ENCODE data around the gene EME2. TPM values are rescaled to one million over a fixed set of nuclear protein-coding genes. Genes with fewer than 3 reads are reported as not detected.
A peak's percentile ranks its signal among the peaks of the same experiment; 100 is the strongest.
"Not testable (repeated sequence)": the region's sequence is repeated elsewhere in the genome, so short reads cannot be mapped to it uniquely, and the experiment has no call there.

The EME2 gene
- total RNA-seq, 6 donors from 2014 or later, result 10.8 to 87.0 (median 21.5) TPM

GRCh38 chr16:1732071-1732470 lies 40.5 kb upstream of the EME2 start:
- H3K4me3 ChIP-seq, result no peak overlapping the region
- ATAC-seq (ENCODE audit: low FRiP score in 2 of 2), result no peak
- H3K4me1 ChIP-seq, result no peaks in the 10 kb centered on the region
- whole genome bisulfite sequencing, 2 donors, result 83 to 91% methylated on average over 4 to 14 of the region's 14 CpGs
- DNase-seq, result no peak
- H3K9me3 ChIP-seq, result no peaks in the 10 kb centered on the region
- no peak for TF ChIP-seq POLR2AphosphoS5 (IDR thresholded peaks at IDR 0.05)
- no peak for TF ChIP-seq CTCF (IDR thresholded peaks at IDR 0.05)
- TF ChIP-seq EP300 (IDR thresholded peaks at IDR 0.05), result no peak
- TF ChIP-seq POLR2A (IDR thresholded peaks at IDR 0.05), result no peak
- peaks cover 15 to 72% (median 55%) of the 10 kb centered on the region in 4 donors for H3K36me3 ChIP-seq
- no peak overlapping the region for H3K27ac ChIP-seq
- no peaks in the 10 kb centered on the region for H3K27me3 ChIP-seq

GRCh38 chr16:1732551-1732987 lies 40.0 kb upstream of the EME2 start:
- ATAC-seq (ENCODE audit: low FRiP score in 2 of 2); H3K4me1 ChIP-seq; H3K27ac ChIP-seq; H3K9me3 ChIP-seq; H3K27me3 ChIP-seq; H3K4me3 ChIP-seq: not testable (repeated sequence)
- WGBS, 2 donors, result 87 to 98% methylated on average over 10 to 21 of the region's 21 CpGs
- peaks cover 15 to 68% (median 52%) of the 10 kb centered on the region in 4 donors for H3K36me3 ChIP-seq
- DNase-seq, result peak in 1 of 2 donors; percentile 75

- no peak overlapping the region for H3K27ac ChIP-seq
- H3K27me3 ChIP-seq, result no peaks in the 10 kb centered on the region
- no peaks in the 10 kb centered on the region for H3K9me3 ChIP-seq
- H3K4me3 ChIP-seq, result no peak overlapping the region
- 95 to 96% methylated on average over 9 to 15 of the region's 22 CpGs for WGBS, 2 donors
- no peaks in the 10 kb centered on the region for H3K4me1 ChIP-seq
- H3K36me3 ChIP-seq, result peaks cover 12 to 53% (median 40%) of the 10 kb centered on the region in 4 donors
- ATAC-seq (ENCODE audit: low FRiP score in 2 of 2) (peak; percentile 16 to 54), DNase-seq (peak in 1 of 2 donors; percentile 75)
- TF ChIP-seq POLR2AphosphoS5 (IDR thresholded peaks at IDR 0.05), result no peak
- TF ChIP-seq POLR2A (IDR thresholded peaks at IDR 0.05), result no peak
- no peak for TF ChIP-seq EP300 (IDR thresholded peaks at IDR 0.05)
- no peak for TF ChIP-seq CTCF (IDR thresholded peaks at IDR 0.05)
Measured at GRCh38 chr16:1734123-1734522, 38.5 kb upstream of the EME2 start.

- DNase-seq (peak in 1 of 2 donors; percentile 55), ATAC-seq (ENCODE audit: low FRiP score in 2 of 2) (no peak)
- H3K36me3 ChIP-seq, result peaks cover 6 to 46% (median 34%) of the 10 kb centered on the region in 4 donors
- no peaks in the 10 kb centered on the region for H3K9me3 ChIP-seq
- WGBS, 2 donors, result 97 to 98% methylated on average over 20 to 22 of the region's 22 CpGs
- H3K27me3 ChIP-seq, result no peaks in the 10 kb centered on the region
- TF ChIP-seq EP300 (IDR thresholded peaks at IDR 0.05) (no peak), POLR2AphosphoS5 (IDR thresholded peaks at IDR 0.05) (no peak), CTCF (IDR thresholded peaks at IDR 0.05) (no peak), POLR2A (IDR thresholded peaks at IDR 0.05) (no peak)
- H3K4me1 ChIP-seq, result no peaks in the 10 kb centered on the region
- no peak overlapping the region for H3K4me3 ChIP-seq
- no peak overlapping the region for H3K27ac ChIP-seq
Measured at GRCh38 chr16:1734816-1735215, 37.8 kb upstream of the EME2 start.

GRCh38 chr16:1740234-1740633 lies 32.4 kb upstream of the EME2 start:
- no peak for TF ChIP-seq EP300 (IDR thresholded peaks at IDR 0.05)
- no peak for TF ChIP-seq POLR2A (IDR thresholded peaks at IDR 0.05)
- TF ChIP-seq CTCF (IDR thresholded peaks at IDR 0.05), result no peak
- TF ChIP-seq POLR2AphosphoS5 (IDR thresholded peaks at IDR 0.05), result no peak
- 96 to 97% methylated on average over 33 of the region's 33 CpGs for WGBS, 2 donors
- Histone ChIP-seq H3K27me3 (no peaks in the 10 kb centered on the region), H3K36me3 (peaks cover 0 to 43% (median 36%) of the 10 kb centered on the region in 4 donors), H3K4me3 (no peak overlapping the region), H3K4me1 (no peaks in the 10 kb centered on the region), H3K27ac (no peak overlapping the region), H3K9me3 (no peaks in the 10 kb centered on the region)
- ATAC-seq (ENCODE audit: low FRiP score in 2 of 2), result no peak
- peak in 1 of 2 donors; percentile 35 for DNase-seq

Data from upper lobe of left lung (tissue), 6 donors.